HL-60 (cell line): ENCODE measurements around the gene MRTFA.

Experiments
- CTCF ChIP-seq: IDR thresholded peaks from one replicate; pipeline ENCODE4 v1.5.1; 2011; ENCODE audit warnings: low read length, control low read depth, inconsistent platforms; ENCODE audit not compliant: insufficient read depth
- POLR2AphosphoS5 ChIP-seq: IDR thresholded peaks from 2 replicates; pipeline ENCODE4 v1.6.1; 2012; ENCODE audit warnings: low read depth
- REST ChIP-seq: IDR thresholded peaks from 2 replicates; pipeline ENCODE4 v1.6.1; 2012; ENCODE audit warnings: low read depth; ENCODE audit not compliant: insufficient replicate concordance

- TF ChIP-seq POLR2AphosphoS5 (no peak), CTCF (no peak), REST (no peak)
Observed at GRCh38 chr22:40388231-40388630, 248.3 kb downstream of the MRTFA start.
